Hepatocyte (in vitro differentiated cells): Measurements from ENCODE around the gene FRZB. TPM values are rescaled to one million over a fixed set of nuclear protein-coding genes. Genes with fewer than 3 reads are reported as not detected.
A peak's percentile ranks its signal among the peaks of the same experiment; 100 is the strongest.

Experiments
- DNase-seq: peaks from one replicate; pipeline ENCODE4 v3.0.0-alpha.2; 2016; ENCODE audit warnings: low spot score
- H2AFZ ChIP-seq: fragments of 200-600 bp; sonication (generic); 2 replicates; pipeline ENCODE4 v1.6.0; 2016; ENCODE audit warnings: antibody characterized with exemption, mild to moderate bottlenecking
- H3K27ac ChIP-seq: fragments of 200-600 bp; sonication (generic); 2 replicates; pipeline ENCODE4 v1.5.1; 2016; ENCODE audit warnings: mild to moderate bottlenecking
- H3K27me3 ChIP-seq: fragments of 200-600 bp; sonication (generic); 2 replicates; pipeline ENCODE4 v1.6.1; 2016
- H3K36me3 ChIP-seq: fragments of 200-600 bp; sonication (generic); replicated peaks from 2 replicates; pipeline ENCODE4 v1.5.1; 2016; ENCODE audit warnings: low read depth; ENCODE audit not compliant: insufficient read depth
- H3K4me1 ChIP-seq: fragments of 200-600 bp; sonication (generic); 2 replicates; pipeline ENCODE4 v1.5.1; 2016; ENCODE audit warnings: mild to moderate bottlenecking, moderate library complexity; ENCODE audit not compliant: insufficient read depth
- H3K4me2 ChIP-seq: fragments of 200-600 bp; sonication (generic); 2 replicates; pipeline ENCODE4 v1.6.0; 2016
- H3K4me3 ChIP-seq: fragments of 200-600 bp; sonication (generic); 2 replicates; pipeline ENCODE4 v1.5.1; 2016; ENCODE audit warnings: mild to moderate bottlenecking
- H3K79me2 ChIP-seq: fragments of 200-600 bp; sonication (generic); 2 replicates; pipeline ENCODE4 v1.6.0; 2017; ENCODE audit warnings: mild to moderate bottlenecking
- H3K9me2 ChIP-seq: fragments of 200-600 bp; sonication (generic); replicated peaks from 2 replicates; pipeline ENCODE4 v1.6.0; 2017; ENCODE audit warnings: mild to moderate bottlenecking; ENCODE audit not compliant: insufficient read depth
- H3K9me3 ChIP-seq: fragments of 200-600 bp; sonication (generic); 2 replicates; pipeline ENCODE4 v1.5.1; 2016; ENCODE audit warnings: low read depth, mild to moderate bottlenecking
- H4K20me1 ChIP-seq: fragments of 200-600 bp; sonication (generic); 2 replicates; pipeline ENCODE4 v1.6.0; 2016; ENCODE audit warnings: mild to moderate bottlenecking; ENCODE audit not compliant: insufficient read depth, poor library complexity, severe bottlenecking
- EZH2 ChIP-seq: fragments of 200-600 bp; sonication (generic); IDR thresholded peaks from 2 replicates; pipeline ENCODE4 v1.6.1; 2016; ENCODE audit warnings: antibody characterized with exemption, mild to moderate bottlenecking, borderline replicate concordance
- EZH2phosphoT487 ChIP-seq: fragments of 200-600 bp; sonication (generic); IDR thresholded peaks from one replicate; pipeline ENCODE4 v1.6.1; 2018; ENCODE audit warnings: antibody characterized with exemption, mild to moderate bottlenecking, low read depth, moderate library complexity; ENCODE audit not compliant: unreplicated experiment, severe bottlenecking
- WGBS: methylation state at CpG from one replicate; pipeline ENCODE4 v1.1.6; 2016; ENCODE audit warnings: low lambda C conversion rate; ENCODE audit errors: missing lambda C conversion rate; 5-methylcytosine and 5-hydroxymethylcytosine counted together
- polyA plus RNA-seq: library from polyadenylated mRNA; unstranded; fragments of >200 nt; fragmentation: Nextera tagmentation; extraction: Ambion mirVana; gene quantifications from 2 replicates; pipeline ENCODE4 v1.2.1, GENCODE V29; 2016
- total RNA-seq: library from RNA; depleted of rRNA; stranded (reverse); fragments of >200 nt; gene quantifications from 2 replicates; pipeline ENCODE4 v1.2.3, GENCODE V29; 2014
- TF ChIP-seq, protein P1 (sequence below): fragments of 200-600 bp; sonication (generic); IDR thresholded peaks from 2 replicates; pipeline ENCODE4 v1.5.1; 2016; ENCODE audit warnings: antibody characterized with exemption, mild to moderate bottlenecking; ENCODE audit not compliant: poor library complexity

The FRZB gene
- total and polyA plus RNA-seq, 2 experiments from 2014 or later, result 118 to 375 TPM

DNA sequence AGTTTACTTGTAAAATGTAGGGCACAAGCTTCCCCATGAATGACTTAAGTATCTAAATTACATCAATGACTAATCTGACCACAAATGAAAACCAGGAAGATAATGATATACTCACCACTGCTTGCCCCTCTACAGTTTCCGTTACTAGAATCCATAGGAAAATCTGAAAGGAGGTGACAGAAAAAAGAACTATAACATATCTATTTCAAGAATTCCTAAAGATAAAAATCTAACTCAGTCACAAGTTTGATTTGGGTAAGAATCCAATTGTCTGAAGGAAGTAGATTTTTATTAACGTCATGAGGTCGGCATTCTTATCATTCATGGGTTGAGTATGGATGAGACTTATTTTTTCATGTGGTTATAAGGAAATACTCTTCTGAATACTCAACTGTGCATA, 7.8 kb downstream of the FRZB start:
- Histone ChIP-seq H3K4me2 (no peak overlapping the region), H3K79me2 (no peaks in the 10 kb centered on the region)
- 91% methylated on average over 3 of the region's 3 CpGs for WGBS

DNA sequence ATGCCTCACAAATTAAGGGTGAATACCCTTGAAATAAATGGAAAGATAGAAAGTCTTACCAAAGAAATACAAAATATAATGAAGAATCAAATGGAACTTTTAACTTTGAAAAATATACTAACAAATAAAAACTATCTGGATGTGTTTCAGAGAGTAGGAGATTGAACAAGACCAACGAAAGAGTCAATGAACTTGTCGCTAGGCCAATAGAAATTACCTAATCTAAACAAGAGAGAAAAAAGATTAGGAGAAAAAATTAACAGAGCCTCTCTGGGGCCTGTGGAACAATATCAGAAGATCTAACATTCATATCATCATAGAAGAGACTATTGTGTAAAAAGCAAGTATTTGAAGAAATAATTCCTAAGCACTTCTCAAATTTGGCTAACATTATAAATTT, 11.1 kb downstream of the FRZB start:
- Histone ChIP-seq H3K27me3 (no peaks in the 10 kb centered on the region), H4K20me1 (no peaks in the 10 kb centered on the region), H3K4me1 (no peaks in the 10 kb centered on the region), H3K27ac (no peak overlapping the region), H3K4me3 (no peak overlapping the region), H3K79me2 (no peaks in the 10 kb centered on the region), H3K4me2 (no peak overlapping the region), H2AFZ (no peak overlapping the region), H3K36me3 (no peaks in the 10 kb centered on the region), H3K9me3 (no peaks in the 10 kb centered on the region), H3K9me2 (no peaks in the 10 kb centered on the region)
- no peak for DNase-seq
- WGBS, result 91% methylated on average over 2 of the region's 2 CpGs
- TF ChIP-seq, protein P1, sequence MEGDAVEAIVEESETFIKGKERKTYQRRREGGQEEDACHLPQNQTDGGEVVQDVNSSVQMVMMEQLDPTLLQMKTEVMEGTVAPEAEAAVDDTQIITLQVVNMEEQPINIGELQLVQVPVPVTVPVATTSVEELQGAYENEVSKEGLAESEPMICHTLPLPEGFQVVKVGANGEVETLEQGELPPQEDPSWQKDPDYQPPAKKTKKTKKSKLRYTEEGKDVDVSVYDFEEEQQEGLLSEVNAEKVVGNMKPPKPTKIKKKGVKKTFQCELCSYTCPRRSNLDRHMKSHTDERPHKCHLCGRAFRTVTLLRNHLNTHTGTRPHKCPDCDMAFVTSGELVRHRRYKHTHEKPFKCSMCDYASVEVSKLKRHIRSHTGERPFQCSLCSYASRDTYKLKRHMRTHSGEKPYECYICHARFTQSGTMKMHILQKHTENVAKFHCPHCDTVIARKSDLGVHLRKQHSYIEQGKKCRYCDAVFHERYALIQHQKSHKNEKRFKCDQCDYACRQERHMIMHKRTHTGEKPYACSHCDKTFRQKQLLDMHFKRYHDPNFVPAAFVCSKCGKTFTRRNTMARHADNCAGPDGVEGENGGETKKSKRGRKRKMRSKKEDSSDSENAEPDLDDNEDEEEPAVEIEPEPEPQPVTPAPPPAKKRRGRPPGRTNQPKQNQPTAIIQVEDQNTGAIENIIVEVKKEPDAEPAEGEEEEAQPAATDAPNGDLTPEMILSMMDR, result no peak
- TF ChIP-seq EZH2phosphoT487 (no peak), EZH2 (no peak)

More for the DNA sequence above, 7.8 kb downstream of the FRZB start:
- no peak for DNase-seq
- no peak overlapping the region for H2AFZ ChIP-seq
- no peaks in the 10 kb centered on the region for H3K9me3 ChIP-seq
- H3K9me2 ChIP-seq, result no peaks in the 10 kb centered on the region
- H3K36me3 ChIP-seq, result no peaks in the 10 kb centered on the region
- H3K4me1 ChIP-seq, result no peaks in the 10 kb centered on the region
- TF ChIP-seq EZH2 (no peak), EZH2phosphoT487 (no peak)
- TF ChIP-seq, protein P1, result no peak
- H3K27ac ChIP-seq, result no peak overlapping the region
- H3K4me3 ChIP-seq, result no peak overlapping the region
- H4K20me1 ChIP-seq, result no peaks in the 10 kb centered on the region
- no peaks in the 10 kb centered on the region for H3K27me3 ChIP-seq

DNA sequence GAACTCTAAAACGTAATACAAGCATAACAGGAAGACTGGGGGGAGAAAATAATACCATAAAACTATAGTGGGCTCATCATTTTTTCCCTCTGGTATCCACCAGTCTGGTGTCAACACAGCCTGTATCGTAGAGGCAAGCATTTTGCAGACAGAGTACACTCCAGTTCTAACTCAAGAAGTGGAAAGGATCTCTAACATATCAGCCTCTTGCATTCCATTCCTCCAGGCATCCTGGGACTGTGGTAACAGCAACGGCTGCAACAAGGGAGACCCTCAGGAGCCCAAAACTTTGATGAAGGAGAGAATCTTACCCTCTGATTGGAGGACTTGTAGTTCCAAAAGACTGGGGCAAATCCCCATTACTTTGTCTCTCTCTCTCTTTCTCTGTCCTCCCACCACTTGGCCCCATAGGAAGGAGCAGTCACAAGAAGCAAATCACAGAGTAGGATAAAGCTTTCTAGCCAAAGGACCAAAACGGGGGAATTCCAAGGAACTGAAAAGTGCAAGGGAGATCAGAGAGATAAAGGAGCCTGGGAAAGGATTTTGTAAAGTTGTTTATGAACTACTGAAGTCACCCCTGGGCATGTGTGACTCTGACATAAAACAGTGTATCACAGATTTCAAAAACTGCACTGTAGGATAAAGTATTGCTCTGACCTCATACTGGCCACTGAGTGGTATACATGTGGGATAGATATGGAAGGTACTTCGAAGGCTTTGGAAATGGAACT, 11.9 kb downstream of the FRZB start:
- no peaks in the 10 kb centered on the region for H3K4me1 ChIP-seq
- no peaks in the 10 kb centered on the region for H3K27me3 ChIP-seq
- H3K9me2 ChIP-seq, result no peaks in the 10 kb centered on the region
- no peaks in the 10 kb centered on the region for H3K36me3 ChIP-seq
- no peaks in the 10 kb centered on the region for H3K9me3 ChIP-seq
- peak overlapping the region; percentile 18 for H2AFZ ChIP-seq
- no peak for DNase-seq
- H3K4me2 ChIP-seq, result peak overlapping the region; percentile 8
- H3K79me2 ChIP-seq, result no peaks in the 10 kb centered on the region
- no peak overlapping the region for H3K4me3 ChIP-seq
- 42% methylated on average over 5 of the region's 5 CpGs for WGBS
- H3K27ac ChIP-seq, result no peak overlapping the region
- no peak for TF ChIP-seq EZH2
- TF ChIP-seq, protein P1, result no peak
- no peak for TF ChIP-seq EZH2phosphoT487
- H4K20me1 ChIP-seq, result no peaks in the 10 kb centered on the region

DNA sequence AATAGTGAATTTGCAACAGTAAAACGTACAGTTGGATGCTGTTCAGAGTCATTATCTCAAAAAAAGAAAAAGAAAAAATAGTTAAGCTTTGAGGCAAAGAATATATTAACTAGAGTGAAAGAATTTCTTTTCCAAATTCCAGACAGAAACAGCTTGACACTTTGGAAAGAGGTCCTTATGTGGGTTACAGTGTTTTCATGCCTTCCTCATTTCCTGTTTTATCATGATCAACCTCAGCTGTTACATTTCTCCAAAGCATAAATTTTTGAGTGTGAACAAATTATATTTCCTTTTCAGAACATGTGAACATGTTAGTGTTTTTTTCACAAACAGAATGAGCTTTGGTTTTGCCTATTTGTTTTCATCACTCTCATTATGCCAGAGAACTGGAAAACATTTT, 13.6 kb downstream of the FRZB start:
- Histone ChIP-seq H3K4me2 (no peak overlapping the region), H3K27ac (no peak overlapping the region), H3K9me3 (no peaks in the 10 kb centered on the region), H3K36me3 (no peaks in the 10 kb centered on the region), H2AFZ (no peak overlapping the region), H3K27me3 (no peaks in the 10 kb centered on the region), H3K79me2 (no peaks in the 10 kb centered on the region), H3K4me3 (no peak overlapping the region), H4K20me1 (no peaks in the 10 kb centered on the region), H3K9me2 (no peaks in the 10 kb centered on the region), H3K4me1 (no peaks in the 10 kb centered on the region)
- WGBS, result 62% methylated on average over 1 of the region's 1 CpG
- TF ChIP-seq EZH2, result no peak
- TF ChIP-seq, protein P1, result no peak
- no peak for TF ChIP-seq EZH2phosphoT487
- DNase-seq, result no peak
